Gastrocnemius medialis (tissue), 4 donors: Measurements from ENCODE around the gene DEPP1. TPM values are rescaled to one million over a fixed set of nuclear protein-coding genes. Genes with fewer than 3 reads are reported as not detected.

Experiments used
- ATAC-seq, 2 donors: fragments of 150-250 bp; one replicate each; pipeline ENCODE4 v1.9.1; 2016
- DNase-seq, 2 donors: peaks; one replicate each; pipeline ENCODE4 v3.0.0-alpha.2; 2019
- H3K27ac ChIP-seq, 4 donors: fragments of 200-600 bp; sonication (generic); 1 replicate in 1 of 4; 2 replicates in 3 of 4; pipeline ENCODE4 v1.5.1; 2016 to 2018; ENCODE audit warnings: mild to moderate bottlenecking in 2 of 4, moderate library complexity in 1 of 4
- H3K27me3 ChIP-seq, 3 donors: fragments of 200-600 bp; sonication (generic) in 2 of 3; 1 replicate in 1 of 3; 2 replicates in 2 of 3; pipeline versions ENCODE4 v1.5.1 to v1.6.0; 2016 to 2019; ENCODE audit warnings: mild to moderate bottlenecking in 1 of 3, moderate library complexity in 1 of 3
- H3K36me3 ChIP-seq, 2 donors: fragments of 200-600 bp; sonication (generic) in 1 of 2; one replicate each; pipeline ENCODE4 v1.5.1; 2017 to 2018
- H3K4me1 ChIP-seq, 2 donors: fragments of 200-600 bp; sonication (generic) in 1 of 2; one replicate each; pipeline ENCODE4 v1.5.1; 2016 to 2017; ENCODE audit warnings: mild to moderate bottlenecking in 2 of 2
- H3K4me3 ChIP-seq, 4 donors: fragments of 200-600 bp; sonication (generic) in 3 of 4; 1 replicate in 1 of 4; 2 replicates in 3 of 4; pipeline ENCODE4 v1.5.1; 2016 to 2019; ENCODE audit warnings: mild to moderate bottlenecking in 2 of 4
- H3K9me3 ChIP-seq, 3 donors: fragments of 200-600 bp; sonication (generic) in 2 of 3; 1 replicate in 1 of 3; 2 replicates in 2 of 3; pipeline ENCODE4 v1.5.1; 2016 to 2019
- CTCF ChIP-seq, 5 experiments: fragments of 450-650 bp in 3 of 5; fragments of 200-600 bp in 2 of 5; sonication (generic) in 2 of 5; IDR thresholded peaks in 4 of 5; conservative IDR thresholded peaks in 1 of 5; 1 replicate in 4 of 5; 2 replicates in 1 of 5; pipeline ENCODE4 v1.5.1; 2016 to 2019; ENCODE audit warnings: antibody characterized with exemption in 5 of 5, mild to moderate bottlenecking in 3 of 5, moderate library complexity in 3 of 5
- POLR2A ChIP-seq, 2 donors: fragments of 450-650 bp; IDR thresholded peaks; one replicate each; pipeline ENCODE4 v1.6.1; 2017; ENCODE audit warnings: antibody characterized with exemption in 2 of 2, mild to moderate bottlenecking in 2 of 2, moderate library complexity in 2 of 2
- in situ Hi-C, 4 donors: fragments of 200-750 bp; cut with MboI; loops; one replicate each; pipeline versions ENCODE4 v1.15.0 to v1.8.0; 2017; ENCODE audit warnings: low sequenced_read_pairs in 4 of 4
- intact Hi-C: fragments of 100-400 bp; cut with DNase I; formaldehyde crosslinking; loops from one replicate; pipeline ENCODE4 v1.15.1; 2023; ENCODE audit warnings: low total_unique reads
- total RNA-seq, 4 donors: library from RNA; depleted of rRNA; stranded (reverse); fragments of >200 nt; gene quantifications; one replicate each; pipeline versions ENCODE4 v1.1.0 to v1.2.3, GENCODE V29; 2016

The DEPP1 gene
- total RNA-seq, 4 donors from 2014 or later, result 83.4 to 331 (median 120) TPM

GRCh38 chr10:44949127-44949802 lies 29.3 kb downstream of the DEPP1 start:
- intact Hi-C loops (no loop called here), in situ Hi-C loops (no loop called here)
- Histone ChIP-seq H3K4me1 (peaks cover 10 to 34% of the 10 kb centered on the region in 2 donors), H3K27me3 (no peaks in the 10 kb centered on the region), H3K9me3 (no peaks in the 10 kb centered on the region), H3K36me3 (peaks cover 0 to 5% of the 10 kb centered on the region in 2 donors), H3K27ac (no peak overlapping the region), H3K4me3 (no peak overlapping the region)
- TF ChIP-seq CTCF (IDR thresholded peaks at IDR 0.05 in 4 of 5, conservative IDR thresholded peaks at IDR 0.05 in 1 of 5) (no peak), POLR2A (IDR thresholded peaks at IDR 0.05) (no peak)
- DNase-seq (no peak), ATAC-seq (no peak)

- in situ Hi-C loops (no loop called here), intact Hi-C loops (no loop called here)
- ATAC-seq (no peak), DNase-seq (no peak)
- Histone ChIP-seq H3K36me3 (no peaks in the 10 kb centered on the region), H3K27ac (no peak overlapping the region), H3K9me3 (no peaks in the 10 kb centered on the region), H3K4me1 (peaks cover 10 to 34% of the 10 kb centered on the region in 2 donors), H3K27me3 (no peaks in the 10 kb centered on the region), H3K4me3 (no peak overlapping the region)
- TF ChIP-seq CTCF (IDR thresholded peaks at IDR 0.05 in 4 of 5, conservative IDR thresholded peaks at IDR 0.05 in 1 of 5) (no peak), POLR2A (IDR thresholded peaks at IDR 0.05) (no peak)
Observed at GRCh38 chr10:44948642-44949041, 30.0 kb downstream of the DEPP1 start.

GRCh38 chr10:44947371-44948152 lies 31.0 kb downstream of the DEPP1 start:
- TF ChIP-seq POLR2A (IDR thresholded peaks at IDR 0.05), result no peak
- no peak for TF ChIP-seq CTCF (IDR thresholded peaks at IDR 0.05 in 4 of 5, conservative IDR thresholded peaks at IDR 0.05 in 1 of 5)
- H3K9me3 ChIP-seq, result no peaks in the 10 kb centered on the region
- H3K27me3 ChIP-seq, result no peaks in the 10 kb centered on the region
- ATAC-seq (peak; percentile 77 to 85), DNase-seq (no peak)
- intact Hi-C loops (no loop called here), in situ Hi-C loops (no loop called here)
- peak overlapping the region in 1 of 4 donors; percentile 2 for H3K27ac ChIP-seq
- H3K4me1 ChIP-seq, result peaks cover 10 to 27% of the 10 kb centered on the region in 2 donors
- H3K4me3 ChIP-seq, result no peak overlapping the region
- no peaks in the 10 kb centered on the region for H3K36me3 ChIP-seq

- H3K27me3 ChIP-seq, result no peaks in the 10 kb centered on the region
- peaks cover 10 to 27% of the 10 kb centered on the region in 2 donors for H3K4me1 ChIP-seq
- no peak overlapping the region for H3K4me3 ChIP-seq
- in situ Hi-C loops, result no loop called here
- DNase-seq, result no peak
- no peaks in the 10 kb centered on the region for H3K36me3 ChIP-seq
- peak; percentile 28 to 67 for ATAC-seq
- H3K27ac ChIP-seq, result peak overlapping the region in 3 of 4 donors; percentile 1 to 25 (median 16)
- no peak for TF ChIP-seq POLR2A (IDR thresholded peaks at IDR 0.05)
- TF ChIP-seq CTCF (IDR thresholded peaks at IDR 0.05 in 4 of 5, conservative IDR thresholded peaks at IDR 0.05 in 1 of 5), result no peak
- H3K9me3 ChIP-seq, result no peaks in the 10 kb centered on the region
- intact Hi-C loops, result no loop called here
Observed at GRCh38 chr10:44946205-44946604, 32.4 kb downstream of the DEPP1 start.
